SU-DHL-6 (cell line): ENCODE data around the gene FPGS.
"Not testable (repeated sequence)": the region's sequence is repeated elsewhere in the genome, so short reads cannot be mapped to it uniquely, and the experiment has no call there.

Experiments
- EZH2phosphoT487 ChIP-seq: fragments of 200-600 bp; sonication (generic), shearing (Covaris generic); conservative IDR thresholded peaks from 2 replicates; pipeline ENCODE4 v1.6.1; 2018; ENCODE audit warnings: mild to moderate bottlenecking, antibody characterized with exemption, low read length, moderate library complexity, mixed read lengths
- TF ChIP-seq, protein P1 (sequence below): fragments of 200-600 bp; sonication (generic); IDR thresholded peaks from one replicate; pipeline ENCODE4 v1.5.1; 2017; ENCODE audit warnings: antibody characterized with exemption, mild to moderate bottlenecking, low read length, moderate library complexity; ENCODE audit not compliant: insufficient read depth, poor library complexity, severe bottlenecking

DNA sequence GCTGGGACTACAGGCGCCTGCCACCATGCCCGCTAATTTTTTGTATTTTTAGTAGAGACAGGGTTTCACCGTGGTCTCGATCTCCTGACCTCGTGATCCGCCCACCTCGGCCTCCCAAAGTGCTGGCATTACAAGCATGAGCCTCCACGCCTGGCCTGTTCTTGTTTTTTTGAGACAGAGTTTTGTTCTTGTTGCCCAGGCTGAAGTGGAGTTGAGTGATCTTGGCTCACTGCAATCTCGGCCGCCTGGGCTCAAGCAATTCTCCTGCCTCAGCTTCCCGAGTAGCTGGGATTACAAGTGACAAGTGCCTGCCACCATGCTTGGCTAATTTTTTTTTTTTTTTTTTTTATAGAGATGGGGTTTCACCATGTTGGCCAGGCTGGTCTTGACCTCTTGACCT is 45.9 kb upstream of the FPGS start:
- TF ChIP-seq, protein P1, sequence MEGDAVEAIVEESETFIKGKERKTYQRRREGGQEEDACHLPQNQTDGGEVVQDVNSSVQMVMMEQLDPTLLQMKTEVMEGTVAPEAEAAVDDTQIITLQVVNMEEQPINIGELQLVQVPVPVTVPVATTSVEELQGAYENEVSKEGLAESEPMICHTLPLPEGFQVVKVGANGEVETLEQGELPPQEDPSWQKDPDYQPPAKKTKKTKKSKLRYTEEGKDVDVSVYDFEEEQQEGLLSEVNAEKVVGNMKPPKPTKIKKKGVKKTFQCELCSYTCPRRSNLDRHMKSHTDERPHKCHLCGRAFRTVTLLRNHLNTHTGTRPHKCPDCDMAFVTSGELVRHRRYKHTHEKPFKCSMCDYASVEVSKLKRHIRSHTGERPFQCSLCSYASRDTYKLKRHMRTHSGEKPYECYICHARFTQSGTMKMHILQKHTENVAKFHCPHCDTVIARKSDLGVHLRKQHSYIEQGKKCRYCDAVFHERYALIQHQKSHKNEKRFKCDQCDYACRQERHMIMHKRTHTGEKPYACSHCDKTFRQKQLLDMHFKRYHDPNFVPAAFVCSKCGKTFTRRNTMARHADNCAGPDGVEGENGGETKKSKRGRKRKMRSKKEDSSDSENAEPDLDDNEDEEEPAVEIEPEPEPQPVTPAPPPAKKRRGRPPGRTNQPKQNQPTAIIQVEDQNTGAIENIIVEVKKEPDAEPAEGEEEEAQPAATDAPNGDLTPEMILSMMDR: not testable (repeated sequence)
- TF ChIP-seq EZH2phosphoT487: not testable (repeated sequence)
